ENCODE data around the gene KATNAL2.
A peak's percentile ranks its signal among the peaks of the same experiment; 100 is the strongest.

KATNAL2 gene

GRCh38 chr18:46894124-46894523, 23.3 kb upstream of the KATNAL2 start:
- H3K27me3 ChIP-seq (replicated peaks; ENCODE audit: control insufficient read depth, insufficient read depth, low read length, poor library complexity, severe bottlenecking): no peaks in the 10 kb centered on the region
- H3K27ac ChIP-seq (ENCODE audit: insufficient read depth, low read length, poor library complexity, severe bottlenecking): no peak overlapping the region
- no peaks in the 10 kb centered on the region for H3K4me1 ChIP-seq (ENCODE audit: control insufficient read depth, insufficient read depth, low read length, poor library complexity, severe bottlenecking)
- H3K4me3 ChIP-seq (ENCODE audit: insufficient read depth, low read depth, low read length, poor library complexity, severe bottlenecking): no peak overlapping the region
- DNase-seq: no peak
- peaks cover 6% of the 10 kb centered on the region for H3K36me3 ChIP-seq (ENCODE audit: control insufficient read depth, insufficient read depth, low read length)
- no peaks in the 10 kb centered on the region for H3K9me3 ChIP-seq (ENCODE audit: control insufficient read depth, low read length)

- no peaks in the 10 kb centered on the region for H3K36me3 ChIP-seq (ENCODE audit: control insufficient read depth, insufficient read depth, low read length)
These were observed 18.0 kb upstream of the KATNAL2 start for GRCh38 chr18:46899274-46899948.

GRCh38 chr18:46903406-46903805, 14.0 kb upstream of the KATNAL2 start:
- Histone ChIP-seq H3K4me1 (ENCODE audit: control insufficient read depth, insufficient read depth, low read length, poor library complexity, severe bottlenecking) (no peaks in the 10 kb centered on the region), H3K36me3 (ENCODE audit: control insufficient read depth, insufficient read depth, low read length) (no peaks in the 10 kb centered on the region), H3K4me3 (ENCODE audit: insufficient read depth, low read depth, low read length, poor library complexity, severe bottlenecking) (no peak overlapping the region), H3K9me3 (ENCODE audit: control insufficient read depth, low read length) (no peaks in the 10 kb centered on the region), H3K27ac (ENCODE audit: insufficient read depth, low read length, poor library complexity, severe bottlenecking) (no peak overlapping the region), H3K27me3 (replicated peaks; ENCODE audit: control insufficient read depth, insufficient read depth, low read length, poor library complexity, severe bottlenecking) (no peaks in the 10 kb centered on the region)
- DNase-seq: no peak

More at GRCh38 chr18:46899274-46899948, 18.0 kb upstream of the KATNAL2 start:
- H3K27me3 ChIP-seq (replicated peaks; ENCODE audit: control insufficient read depth, insufficient read depth, low read length, poor library complexity, severe bottlenecking): no peaks in the 10 kb centered on the region
- no peak overlapping the region for H3K27ac ChIP-seq (ENCODE audit: insufficient read depth, low read length, poor library complexity, severe bottlenecking)
- H3K4me1 ChIP-seq (ENCODE audit: control insufficient read depth, insufficient read depth, low read length, poor library complexity, severe bottlenecking): no peaks in the 10 kb centered on the region
- no peaks in the 10 kb centered on the region for H3K9me3 ChIP-seq (ENCODE audit: control insufficient read depth, low read length)
- no peak for DNase-seq
- H3K4me3 ChIP-seq (ENCODE audit: insufficient read depth, low read depth, low read length, poor library complexity, severe bottlenecking): no peak overlapping the region

- Histone ChIP-seq H3K4me1 (ENCODE audit: control insufficient read depth, insufficient read depth, low read length, poor library complexity, severe bottlenecking) (no peaks in the 10 kb centered on the region), H3K27me3 (replicated peaks; ENCODE audit: control insufficient read depth, insufficient read depth, low read length, poor library complexity, severe bottlenecking) (no peaks in the 10 kb centered on the region), H3K36me3 (ENCODE audit: control insufficient read depth, insufficient read depth, low read length) (no peaks in the 10 kb centered on the region), H3K27ac (ENCODE audit: insufficient read depth, low read length, poor library complexity, severe bottlenecking) (no peak overlapping the region), H3K9me3 (ENCODE audit: control insufficient read depth, low read length) (no peaks in the 10 kb centered on the region), H3K4me3 (ENCODE audit: insufficient read depth, low read depth, low read length, poor library complexity, severe bottlenecking) (no peak overlapping the region)
- DNase-seq: no peak
These were observed 7.9 kb upstream of the KATNAL2 start for GRCh38 chr18:46909497-46909896.

GRCh38 chr18:46910856-46911255, 6.5 kb upstream of the KATNAL2 start:
- Histone ChIP-seq H3K9me3 (ENCODE audit: control insufficient read depth, low read length) (no peaks in the 10 kb centered on the region), H3K36me3 (ENCODE audit: control insufficient read depth, insufficient read depth, low read length) (no peaks in the 10 kb centered on the region), H3K4me3 (ENCODE audit: insufficient read depth, low read depth, low read length, poor library complexity, severe bottlenecking) (no peak overlapping the region), H3K27me3 (replicated peaks; ENCODE audit: control insufficient read depth, insufficient read depth, low read length, poor library complexity, severe bottlenecking) (no peaks in the 10 kb centered on the region), H3K27ac (ENCODE audit: insufficient read depth, low read length, poor library complexity, severe bottlenecking) (no peak overlapping the region), H3K4me1 (ENCODE audit: control insufficient read depth, insufficient read depth, low read length, poor library complexity, severe bottlenecking) (no peaks in the 10 kb centered on the region)
- no peak for DNase-seq

GRCh38 chr18:46915800-46916550, 1.4 kb upstream of the KATNAL2 start:
- Histone ChIP-seq H3K4me3 (ENCODE audit: insufficient read depth, low read depth, low read length, poor library complexity, severe bottlenecking) (peak overlapping the region; percentile 64), H3K36me3 (ENCODE audit: control insufficient read depth, insufficient read depth, low read length) (no peaks in the 10 kb centered on the region), H3K4me1 (ENCODE audit: control insufficient read depth, insufficient read depth, low read length, poor library complexity, severe bottlenecking) (no peaks in the 10 kb centered on the region), H3K27me3 (replicated peaks; ENCODE audit: control insufficient read depth, insufficient read depth, low read length, poor library complexity, severe bottlenecking) (no peaks in the 10 kb centered on the region), H3K27ac (ENCODE audit: insufficient read depth, low read length, poor library complexity, severe bottlenecking) (no peak overlapping the region), H3K9me3 (ENCODE audit: control insufficient read depth, low read length) (no peaks in the 10 kb centered on the region)
- no peak for DNase-seq

- H3K4me1 ChIP-seq (ENCODE audit: control insufficient read depth, insufficient read depth, low read length, poor library complexity, severe bottlenecking): no peaks in the 10 kb centered on the region
- H3K36me3 ChIP-seq (ENCODE audit: control insufficient read depth, insufficient read depth, low read length): no peaks in the 10 kb centered on the region
- H3K9me3 ChIP-seq (ENCODE audit: control insufficient read depth, low read length): no peaks in the 10 kb centered on the region
- DNase-seq: peak in 2 of 3 donors; percentile 1 to 12
- H3K4me3 ChIP-seq (ENCODE audit: insufficient read depth, low read depth, low read length, poor library complexity, severe bottlenecking): peak overlapping the region; percentile 64
- H3K27ac ChIP-seq (ENCODE audit: insufficient read depth, low read length, poor library complexity, severe bottlenecking): peak overlapping the region; percentile 49
- no peaks in the 10 kb centered on the region for H3K27me3 ChIP-seq (replicated peaks; ENCODE audit: control insufficient read depth, insufficient read depth, low read length, poor library complexity, severe bottlenecking)
These were observed 773 bp upstream of the KATNAL2 start for GRCh38 chr18:46916551-46917107.

- Histone ChIP-seq H3K36me3 (ENCODE audit: control insufficient read depth, insufficient read depth, low read length) (no peaks in the 10 kb centered on the region), H3K27ac (ENCODE audit: insufficient read depth, low read length, poor library complexity, severe bottlenecking) (peak overlapping the region; percentile 49), H3K27me3 (replicated peaks; ENCODE audit: control insufficient read depth, insufficient read depth, low read length, poor library complexity, severe bottlenecking) (no peaks in the 10 kb centered on the region), H3K4me1 (ENCODE audit: control insufficient read depth, insufficient read depth, low read length, poor library complexity, severe bottlenecking) (no peaks in the 10 kb centered on the region), H3K4me3 (ENCODE audit: insufficient read depth, low read depth, low read length, poor library complexity, severe bottlenecking) (peak overlapping the region; percentile 64), H3K9me3 (ENCODE audit: control insufficient read depth, low read length) (no peaks in the 10 kb centered on the region)
- DNase-seq: peak in 1 of 3 donors; percentile 1
These were observed 600 bp downstream of the KATNAL2 start for GRCh38 chr18:46917803-46918600.

GRCh38 chr18:46920067-46920466, 2.7 kb downstream of the KATNAL2 start:
- no peak overlapping the region for H3K27ac ChIP-seq (ENCODE audit: insufficient read depth, low read length, poor library complexity, severe bottlenecking)
- no peaks in the 10 kb centered on the region for H3K9me3 ChIP-seq (ENCODE audit: control insufficient read depth, low read length)
- no peak overlapping the region for H3K4me3 ChIP-seq (ENCODE audit: insufficient read depth, low read depth, low read length, poor library complexity, severe bottlenecking)
- no peaks in the 10 kb centered on the region for H3K4me1 ChIP-seq (ENCODE audit: control insufficient read depth, insufficient read depth, low read length, poor library complexity, severe bottlenecking)
- H3K36me3 ChIP-seq (ENCODE audit: control insufficient read depth, insufficient read depth, low read length): no peaks in the 10 kb centered on the region
- no peak for DNase-seq
- no peaks in the 10 kb centered on the region for H3K27me3 ChIP-seq (replicated peaks; ENCODE audit: control insufficient read depth, insufficient read depth, low read length, poor library complexity, severe bottlenecking)
